ENCODE measurements around the gene LMO7.

The LMO7 gene

DNA sequence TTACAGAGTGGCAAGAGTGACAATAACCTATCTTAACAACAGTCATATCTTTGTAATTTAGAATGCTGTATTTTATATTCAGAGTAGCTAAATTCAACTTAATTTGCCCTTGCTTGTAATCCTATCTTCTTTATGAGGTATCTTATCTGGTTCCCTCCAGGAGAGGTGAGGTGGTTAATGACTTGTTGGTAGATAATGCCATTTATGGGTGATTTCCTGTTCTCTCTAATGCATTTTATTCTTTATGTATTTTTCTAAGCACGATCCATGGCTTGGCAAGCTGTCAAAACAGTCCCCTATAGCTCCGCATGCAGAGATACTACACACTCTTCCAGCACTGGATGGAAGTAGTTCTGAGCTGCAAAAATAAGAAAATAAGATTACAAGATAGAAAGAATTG is 267.9 kb downstream of the LMO7 start:
- Histone ChIP-seq H4K12ac (ENCODE audit: low read depth, low read length) (no peak overlapping the region), H2BK5ac (ENCODE audit: low read depth, low read length, poor library complexity) (no peak overlapping the region), H3K18ac (ENCODE audit: low read length) (no peak overlapping the region), H2BK12ac (ENCODE audit: low read length) (no peak overlapping the region), H3K4me3 (ENCODE audit: low read depth, low read length) (no peak overlapping the region), H3K4me2 (ENCODE audit: low read length) (no peak overlapping the region), H3K79me2 (ENCODE audit: control insufficient read depth, insufficient read depth, low read length, poor library complexity) (no peaks in the 10 kb centered on the region), H3K27ac (ENCODE audit: low read depth, low read length) (no peak overlapping the region), H3K23ac (ENCODE audit: low read length) (no peak overlapping the region), H3K79me1 (ENCODE audit: low read length) (peaks cover 3% of the 10 kb centered on the region), H3K9ac (ENCODE audit: low read length) (no peak overlapping the region), H4K8ac (ENCODE audit: low read depth, low read length) (no peak overlapping the region), H2AFZ (ENCODE audit: insufficient read depth, low read length, poor library complexity) (no peak overlapping the region), H4K91ac (ENCODE audit: low read depth, low read length) (no peak overlapping the region), H3K27me3 (ENCODE audit: insufficient read depth, low read length) (no peaks in the 10 kb centered on the region), H3K36me3 (ENCODE audit: control insufficient read depth in 1 of 2, insufficient read depth in 2 of 2, low read length in 2 of 2) (no peaks in the 10 kb centered on the region), H3K14ac (ENCODE audit: low read length) (no peak overlapping the region), H3K9me3 (ENCODE audit: insufficient read depth, low read depth, low read length) (no peaks in the 10 kb centered on the region), H3K4ac (ENCODE audit: low read depth, low read length) (no peak overlapping the region), H2AK5ac (ENCODE audit: low read length) (no peak overlapping the region), H2BK120ac (ENCODE audit: insufficient read depth, low read length, poor library complexity) (no peak overlapping the region), H3K4me1 (ENCODE audit: control insufficient read depth in 1 of 2, insufficient read depth in 2 of 2, low read length in 2 of 2) (peaks cover 2 to 4% of the 10 kb centered on the region in 2 experiments)
- WGBS (ENCODE audit: extremely low coverage, insufficient coverage, insufficient read length) = no CpG with 5 or more reads among the region's 2 CpGs
- no peak for DNase-seq

DNA sequence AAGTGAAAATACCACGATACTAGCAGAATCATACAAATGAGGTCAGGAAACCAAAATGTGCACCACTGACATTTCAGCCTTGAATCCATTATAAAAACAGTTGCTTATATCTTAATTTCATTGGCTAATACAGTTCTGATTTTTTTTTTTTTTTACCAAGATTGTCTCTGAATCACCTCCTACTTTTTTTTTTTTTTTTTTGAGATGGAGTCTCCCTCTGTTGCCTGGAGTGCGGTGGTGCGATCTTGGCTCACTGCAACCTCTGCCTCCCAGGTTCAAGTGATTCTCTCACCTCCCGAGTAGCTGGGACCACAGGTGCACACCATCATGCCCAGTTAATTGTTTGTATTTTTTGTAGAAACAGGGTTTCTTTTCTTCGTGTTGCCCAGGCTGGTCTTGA is 270.2 kb downstream of the LMO7 start:
- peaks cover 2 to 7% of the 10 kb centered on the region in 2 experiments for H3K4me1 ChIP-seq (ENCODE audit: control insufficient read depth in 1 of 2, insufficient read depth in 2 of 2, low read length in 2 of 2)
- no peak overlapping the region for H3K9ac ChIP-seq (ENCODE audit: low read length)
- no peak overlapping the region for H2AFZ ChIP-seq (ENCODE audit: insufficient read depth, low read length, poor library complexity)
- no peak overlapping the region for H4K91ac ChIP-seq (ENCODE audit: low read depth, low read length)
- H3K79me1 ChIP-seq (ENCODE audit: low read length) = peaks cover 6% of the 10 kb centered on the region
- no peak overlapping the region for H3K18ac ChIP-seq (ENCODE audit: low read length)
- H3K23ac ChIP-seq (ENCODE audit: low read length) = no peak overlapping the region
- no peak overlapping the region for H3K4me3 ChIP-seq (ENCODE audit: low read depth, low read length)
- no peak overlapping the region for H3K27ac ChIP-seq (ENCODE audit: low read depth, low read length)
- H3K4me2 ChIP-seq (ENCODE audit: low read length) = no peak overlapping the region
- no peaks in the 10 kb centered on the region for H3K27me3 ChIP-seq (ENCODE audit: insufficient read depth, low read length)
- H3K14ac ChIP-seq (ENCODE audit: low read length) = no peak overlapping the region
- no peak overlapping the region for H2BK120ac ChIP-seq (ENCODE audit: insufficient read depth, low read length, poor library complexity)
- H3K36me3 ChIP-seq (ENCODE audit: control insufficient read depth in 1 of 2, insufficient read depth in 2 of 2, low read length in 2 of 2) = no peaks in the 10 kb centered on the region
- H3K79me2 ChIP-seq (ENCODE audit: control insufficient read depth, insufficient read depth, low read length, poor library complexity) = no peaks in the 10 kb centered on the region
- H2BK12ac ChIP-seq (ENCODE audit: low read length) = no peak overlapping the region
- no peak overlapping the region for H4K12ac ChIP-seq (ENCODE audit: low read depth, low read length)
- DNase-seq = no peak
- H3K9me3 ChIP-seq (ENCODE audit: insufficient read depth, low read depth, low read length) = no peaks in the 10 kb centered on the region
- H2AK5ac ChIP-seq (ENCODE audit: low read length) = no peak overlapping the region
- no CpG with 5 or more reads among the region's 5 CpGs for WGBS (ENCODE audit: extremely low coverage, insufficient coverage, insufficient read length)
- H4K8ac ChIP-seq (ENCODE audit: low read depth, low read length) = no peak overlapping the region
- no peak overlapping the region for H2BK5ac ChIP-seq (ENCODE audit: low read depth, low read length, poor library complexity)
- no peak overlapping the region for H3K4ac ChIP-seq (ENCODE audit: low read depth, low read length)

DNA sequence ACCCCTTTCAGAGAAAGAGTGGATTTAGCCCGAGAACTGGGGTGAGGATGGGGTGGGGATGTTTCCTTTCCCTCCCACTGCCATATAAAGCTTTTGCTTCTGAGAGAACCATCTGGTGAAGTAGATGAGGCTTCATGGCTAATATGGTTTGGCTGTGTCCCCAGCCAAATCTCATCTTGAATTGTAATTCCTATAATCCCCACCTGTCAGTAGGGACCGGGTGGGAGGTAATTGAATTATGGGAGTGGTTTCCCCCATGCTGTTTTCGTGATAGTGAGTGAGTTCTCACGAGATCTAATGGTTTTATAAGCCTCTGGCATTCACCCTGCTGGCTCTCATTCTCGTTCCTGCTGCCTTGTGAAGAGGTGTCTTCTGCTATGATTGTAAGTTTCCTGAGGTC is 270.9 kb downstream of the LMO7 start:
- H3K4me3 ChIP-seq (ENCODE audit: low read depth, low read length) = no peak overlapping the region
- DNase-seq = no peak
- no peak overlapping the region for H3K4me2 ChIP-seq (ENCODE audit: low read length)
- no peak overlapping the region for H2BK5ac ChIP-seq (ENCODE audit: low read depth, low read length, poor library complexity)
- no peak overlapping the region for H2BK120ac ChIP-seq (ENCODE audit: insufficient read depth, low read length, poor library complexity)
- H2AK5ac ChIP-seq (ENCODE audit: low read length) = peak overlapping the region; percentile 18
- no peaks in the 10 kb centered on the region for H3K79me2 ChIP-seq (ENCODE audit: control insufficient read depth, insufficient read depth, low read length, poor library complexity)
- H3K23ac ChIP-seq (ENCODE audit: low read length) = no peak overlapping the region
- no peak overlapping the region for H3K14ac ChIP-seq (ENCODE audit: low read length)
- peaks cover 6% of the 10 kb centered on the region for H3K79me1 ChIP-seq (ENCODE audit: low read length)
- no peak overlapping the region for H3K4ac ChIP-seq (ENCODE audit: low read depth, low read length)
- no peak overlapping the region for H2AFZ ChIP-seq (ENCODE audit: insufficient read depth, low read length, poor library complexity)
- H3K36me3 ChIP-seq (ENCODE audit: control insufficient read depth in 1 of 2, insufficient read depth in 2 of 2, low read length in 2 of 2) = no peaks in the 10 kb centered on the region
- no peaks in the 10 kb centered on the region for H3K9me3 ChIP-seq (ENCODE audit: insufficient read depth, low read depth, low read length)
- no CpG with 5 or more reads among the region's 5 CpGs for WGBS (ENCODE audit: extremely low coverage, insufficient coverage, insufficient read length)
- peak overlapping the region; percentile 82 for H2BK12ac ChIP-seq (ENCODE audit: low read length)
- H3K4me1 ChIP-seq (ENCODE audit: control insufficient read depth in 1 of 2, insufficient read depth in 2 of 2, low read length in 2 of 2) = peaks cover 2 to 7% of the 10 kb centered on the region in 2 experiments
- peak overlapping the region; percentile 18 for H4K91ac ChIP-seq (ENCODE audit: low read depth, low read length)
- H3K9ac ChIP-seq (ENCODE audit: low read length) = no peak overlapping the region
- no peak overlapping the region for H3K18ac ChIP-seq (ENCODE audit: low read length)
- H3K27me3 ChIP-seq (ENCODE audit: insufficient read depth, low read length) = no peaks in the 10 kb centered on the region
- no peak overlapping the region for H4K12ac ChIP-seq (ENCODE audit: low read depth, low read length)
- no peak overlapping the region for H3K27ac ChIP-seq (ENCODE audit: low read depth, low read length)
- peak overlapping the region; percentile 58 for H4K8ac ChIP-seq (ENCODE audit: low read depth, low read length)

DNA sequence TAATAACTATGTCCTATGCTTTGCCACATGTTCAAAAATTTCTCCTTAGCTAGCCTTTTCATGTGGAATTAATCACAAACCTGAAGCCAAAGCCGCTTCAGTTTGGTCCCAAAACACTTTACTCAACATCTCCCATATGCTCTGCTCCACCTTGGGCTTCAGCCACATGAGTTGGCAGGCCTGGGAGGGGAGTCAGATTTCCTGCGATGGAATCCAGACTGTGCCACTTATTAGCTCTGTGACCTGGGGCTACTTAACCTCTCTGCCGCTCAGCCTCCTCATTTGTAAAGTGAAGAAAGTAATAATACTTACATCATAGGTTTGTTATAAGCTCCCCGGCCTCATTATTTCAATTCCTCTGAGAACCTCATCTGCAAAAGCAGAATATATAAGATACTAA is 272.0 kb downstream of the LMO7 start:
- H3K79me2 ChIP-seq (ENCODE audit: control insufficient read depth, insufficient read depth, low read length, poor library complexity) = no peaks in the 10 kb centered on the region
- H3K4ac ChIP-seq (ENCODE audit: low read depth, low read length) = no peak overlapping the region
- no peak overlapping the region for H4K91ac ChIP-seq (ENCODE audit: low read depth, low read length)
- no peak overlapping the region for H3K14ac ChIP-seq (ENCODE audit: low read length)
- WGBS (ENCODE audit: extremely low coverage, insufficient coverage, insufficient read length) = no CpG with 5 or more reads among the region's 4 CpGs
- no peaks in the 10 kb centered on the region for H3K27me3 ChIP-seq (ENCODE audit: insufficient read depth, low read length)
- no peak overlapping the region for H3K18ac ChIP-seq (ENCODE audit: low read length)
- H3K4me2 ChIP-seq (ENCODE audit: low read length) = no peak overlapping the region
- no peaks in the 10 kb centered on the region for H3K36me3 ChIP-seq (ENCODE audit: control insufficient read depth in 1 of 2, insufficient read depth in 2 of 2, low read length in 2 of 2)
- no peak overlapping the region for H3K9ac ChIP-seq (ENCODE audit: low read length)
- peaks cover 6% of the 10 kb centered on the region for H3K79me1 ChIP-seq (ENCODE audit: low read length)
- no peak overlapping the region for H4K12ac ChIP-seq (ENCODE audit: low read depth, low read length)
- no peak overlapping the region for H2BK12ac ChIP-seq (ENCODE audit: low read length)
- no peak overlapping the region for H2AFZ ChIP-seq (ENCODE audit: insufficient read depth, low read length, poor library complexity)
- no peak overlapping the region for H4K8ac ChIP-seq (ENCODE audit: low read depth, low read length)
- no peak overlapping the region for H3K23ac ChIP-seq (ENCODE audit: low read length)
- H2BK5ac ChIP-seq (ENCODE audit: low read depth, low read length, poor library complexity) = no peak overlapping the region
- no peak for DNase-seq
- no peak overlapping the region for H2AK5ac ChIP-seq (ENCODE audit: low read length)
- no peak overlapping the region for H2BK120ac ChIP-seq (ENCODE audit: insufficient read depth, low read length, poor library complexity)
- no peak overlapping the region for H3K4me3 ChIP-seq (ENCODE audit: low read depth, low read length)
- peaks cover 2 to 7% of the 10 kb centered on the region in 2 experiments for H3K4me1 ChIP-seq (ENCODE audit: control insufficient read depth in 1 of 2, insufficient read depth in 2 of 2, low read length in 2 of 2)
- no peak overlapping the region for H3K27ac ChIP-seq (ENCODE audit: low read depth, low read length)
- no peaks in the 10 kb centered on the region for H3K9me3 ChIP-seq (ENCODE audit: insufficient read depth, low read depth, low read length)

All from trophoblast cell (in vitro differentiated cells and primary cell).